ENCODE results near the gene GNPAT. TPM values are rescaled to one million over a fixed set of nuclear protein-coding genes. Genes with fewer than 3 reads are reported as not detected.
A peak's percentile ranks its signal among the peaks of the same experiment; 100 is the strongest.

GNPAT gene
- total RNA-seq, 2 donors from 2014 or later: 26.5 to 29.2 TPM

GRCh38 chr1:231236938-231237337 is 4.1 kb upstream of the GNPAT start:
- Histone ChIP-seq H3K4me1 (ENCODE audit: control insufficient read depth in 1 of 2, low read depth in 2 of 2) (peaks cover 9 to 12% of the 10 kb centered on the region in 2 donors), H3K9me3 (no peaks in the 10 kb centered on the region), H3K36me3 (peaks cover 14% of the 10 kb centered on the region), H3K4me3 (no peak overlapping the region), H3K27me3 (replicated peaks; ENCODE audit: insufficient read depth) (no peaks in the 10 kb centered on the region), H3K27ac (no peak overlapping the region)
- DNase-seq (ENCODE audit: low spot score) (no peak), ATAC-seq (ENCODE audit: insufficient number of reproducible peaks, low FRiP score, low read depth) (no peak)
- TF ChIP-seq CTCF (IDR thresholded peaks at IDR 0.05): no peak

GRCh38 chr1:231238298-231238697 is 2.7 kb upstream of the GNPAT start:
- no peak for ATAC-seq (ENCODE audit: insufficient number of reproducible peaks, low FRiP score, low read depth)
- no peak for DNase-seq (ENCODE audit: low spot score)

DNA sequence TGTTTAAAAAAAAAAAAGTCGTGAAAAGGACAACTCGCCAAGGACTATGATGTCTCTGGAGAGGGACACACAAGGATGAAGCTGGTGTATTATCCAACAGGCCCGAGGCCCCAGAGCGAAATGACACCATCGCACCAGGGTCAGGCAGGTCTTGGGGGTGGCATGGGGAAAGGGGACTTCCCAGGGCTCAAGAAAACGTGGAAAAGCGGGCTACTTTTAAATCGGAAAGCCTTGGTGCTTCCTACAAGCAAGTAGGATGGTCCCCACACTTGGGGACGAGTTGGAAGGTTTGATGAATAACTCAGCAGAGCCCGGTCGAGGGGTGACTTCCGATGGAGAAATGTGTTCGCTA is 505 bp upstream of the GNPAT start:
- no peaks in the 10 kb centered on the region for H3K27me3 ChIP-seq (replicated peaks; ENCODE audit: insufficient read depth)
- no peak for TF ChIP-seq CTCF (IDR thresholded peaks at IDR 0.05)
- H3K27ac ChIP-seq: peak overlapping the region; percentile 63 to 75
- H3K4me3 ChIP-seq: peak overlapping the region; percentile 90
- peaks cover 14% of the 10 kb centered on the region for H3K36me3 ChIP-seq
- no peaks in the 10 kb centered on the region for H3K9me3 ChIP-seq
- ATAC-seq (ENCODE audit: insufficient number of reproducible peaks, low FRiP score, low read depth): no peak
- no peak for DNase-seq (ENCODE audit: low spot score)
- H3K4me1 ChIP-seq (ENCODE audit: control insufficient read depth in 1 of 2, low read depth in 2 of 2): peaks cover 18 to 27% of the 10 kb centered on the region in 2 donors

More at GRCh38 chr1:231238298-231238697, 2.7 kb upstream of the GNPAT start:
- Histone ChIP-seq H3K4me3 (no peak overlapping the region), H3K27ac (no peak overlapping the region), H3K4me1 (ENCODE audit: control insufficient read depth in 1 of 2, low read depth in 2 of 2) (peaks cover 18 to 26% of the 10 kb centered on the region in 2 donors), H3K27me3 (replicated peaks; ENCODE audit: insufficient read depth) (no peaks in the 10 kb centered on the region), H3K36me3 (peaks cover 14% of the 10 kb centered on the region), H3K9me3 (no peaks in the 10 kb centered on the region)
- no peak for TF ChIP-seq CTCF (IDR thresholded peaks at IDR 0.05)

DNA sequence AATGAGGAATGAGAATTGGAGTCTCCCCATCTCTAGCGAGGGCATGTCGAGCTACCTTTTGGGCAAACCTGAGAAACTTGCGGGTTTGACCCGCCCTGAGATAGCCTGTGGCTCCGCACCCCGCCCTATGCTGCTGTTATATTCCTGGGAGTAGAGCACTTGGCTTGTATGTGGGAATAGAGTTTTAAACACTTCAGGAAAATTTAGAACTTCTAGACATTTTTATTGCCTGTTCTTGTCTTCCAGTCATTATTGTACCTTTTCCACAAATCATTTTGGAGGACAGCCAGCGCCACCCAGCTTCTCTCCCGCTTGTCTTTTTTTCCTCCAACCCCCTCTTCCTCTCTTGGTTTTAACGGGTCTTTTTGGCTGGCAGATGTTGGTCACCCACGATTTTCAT is 738 bp downstream of the GNPAT start:
- peak overlapping the region; percentile 90 for H3K4me3 ChIP-seq
- H3K9me3 ChIP-seq: no peaks in the 10 kb centered on the region
- TF ChIP-seq CTCF (IDR thresholded peaks at IDR 0.05): no peak
- H3K36me3 ChIP-seq: peaks cover 14% of the 10 kb centered on the region
- H3K27ac ChIP-seq: peak overlapping the region; percentile 63 to 75
- DNase-seq (ENCODE audit: low spot score) (no peak), ATAC-seq (ENCODE audit: insufficient number of reproducible peaks, low FRiP score, low read depth) (no peak)
- H3K4me1 ChIP-seq (ENCODE audit: control insufficient read depth in 1 of 2, low read depth in 2 of 2): peaks cover 18 to 27% of the 10 kb centered on the region in 2 donors
- H3K27me3 ChIP-seq (replicated peaks; ENCODE audit: insufficient read depth): no peaks in the 10 kb centered on the region

DNA sequence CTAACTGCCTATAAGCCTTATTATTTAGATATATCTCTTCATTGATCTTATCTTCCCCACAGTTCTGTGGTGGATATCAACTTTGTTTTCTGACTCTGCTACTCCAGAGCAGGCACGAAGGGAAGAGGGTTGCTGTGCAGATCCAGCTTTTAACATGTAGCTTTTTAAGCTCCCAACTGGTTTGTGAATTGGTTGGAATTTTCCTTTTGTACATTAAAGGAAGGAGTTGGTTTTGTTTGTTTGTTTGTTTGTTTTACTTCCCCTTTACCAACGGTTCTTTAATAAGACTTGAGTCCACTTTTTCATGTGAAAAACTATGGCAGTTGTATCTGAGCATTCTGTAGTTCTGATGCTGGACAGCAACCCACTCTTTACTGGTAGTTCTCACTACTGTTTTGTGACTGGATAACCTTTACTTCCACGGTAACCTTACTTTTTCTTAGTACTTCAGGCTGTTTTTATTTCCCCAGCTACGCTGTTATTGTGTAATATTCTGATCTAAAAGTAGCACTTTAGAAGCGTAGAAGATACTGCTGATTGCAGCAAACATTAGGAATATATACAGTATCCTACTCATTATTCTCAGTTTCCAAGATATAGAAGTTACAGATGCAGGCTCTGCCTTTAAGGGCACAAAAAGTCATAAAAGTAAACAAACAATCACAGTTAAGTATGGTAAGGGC is 1.6 kb downstream of the GNPAT start:
- Histone ChIP-seq H3K9me3 (no peaks in the 10 kb centered on the region), H3K27ac (no peak overlapping the region), H3K4me3 (peak overlapping the region; percentile 90), H3K36me3 (peaks cover 9% of the 10 kb centered on the region), H3K4me1 (ENCODE audit: control insufficient read depth in 1 of 2, low read depth in 2 of 2) (peaks cover 18 to 27% of the 10 kb centered on the region in 2 donors), H3K27me3 (replicated peaks; ENCODE audit: insufficient read depth) (no peaks in the 10 kb centered on the region)
- no peak for TF ChIP-seq CTCF (IDR thresholded peaks at IDR 0.05)
- DNase-seq (ENCODE audit: low spot score): no peak
- ATAC-seq (ENCODE audit: insufficient number of reproducible peaks, low FRiP score, low read depth): no peak

Measured in thoracic aorta (tissue), 2 donors.